GM18505 (cell line): Measurements from ENCODE around the gene AUTS2.

Experiments used
- ATAC-seq: cut with Tn5 transposase; IDR thresholded peaks from one replicate; pipeline ENCODE4 v1.9.1; 2021; ENCODE audit not compliant: unreplicated experiment
- POLR2A ChIP-seq: IDR thresholded peaks from 4 replicates; pipeline ENCODE4 v1.6.1; 2011; ENCODE audit warnings: borderline replicate concordance; ENCODE audit not compliant: insufficient read depth, insufficient read length; ENCODE audit errors: extremely low read depth

Gene AUTS2

GRCh38 chr7:69791739-69792138, 193.5 kb downstream of the AUTS2 start:
- no peak for TF ChIP-seq POLR2A

GRCh38 chr7:69795932-69796331, 197.7 kb downstream of the AUTS2 start:
- TF ChIP-seq POLR2A: no peak

More at GRCh38 chr7:69791739-69792138, 193.5 kb downstream of the AUTS2 start:
- ATAC-seq: no peak

DNA sequence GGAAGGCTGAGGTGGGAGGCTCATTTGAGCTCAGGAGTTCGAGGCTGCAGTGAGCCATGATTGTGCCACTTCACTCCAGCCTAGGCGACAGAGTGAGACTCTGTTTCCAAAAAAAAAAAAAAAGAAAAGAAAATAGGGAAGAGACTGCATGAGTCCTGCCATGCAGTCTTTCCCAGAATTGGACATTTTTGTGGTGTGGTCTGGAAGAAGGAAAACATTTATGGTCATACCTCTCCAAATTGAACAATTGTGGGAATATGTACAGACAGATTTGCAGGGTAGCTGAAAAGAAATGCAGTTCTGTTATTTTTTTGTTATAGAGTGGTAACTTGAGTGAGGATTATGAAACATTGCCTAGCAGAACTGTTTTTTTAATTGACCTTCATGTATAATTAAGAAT, 198.1 kb downstream of the AUTS2 start:
- no peak for ATAC-seq
- TF ChIP-seq POLR2A: no peak

More at GRCh38 chr7:69795932-69796331, 197.7 kb downstream of the AUTS2 start:
- ATAC-seq: no peak

DNA sequence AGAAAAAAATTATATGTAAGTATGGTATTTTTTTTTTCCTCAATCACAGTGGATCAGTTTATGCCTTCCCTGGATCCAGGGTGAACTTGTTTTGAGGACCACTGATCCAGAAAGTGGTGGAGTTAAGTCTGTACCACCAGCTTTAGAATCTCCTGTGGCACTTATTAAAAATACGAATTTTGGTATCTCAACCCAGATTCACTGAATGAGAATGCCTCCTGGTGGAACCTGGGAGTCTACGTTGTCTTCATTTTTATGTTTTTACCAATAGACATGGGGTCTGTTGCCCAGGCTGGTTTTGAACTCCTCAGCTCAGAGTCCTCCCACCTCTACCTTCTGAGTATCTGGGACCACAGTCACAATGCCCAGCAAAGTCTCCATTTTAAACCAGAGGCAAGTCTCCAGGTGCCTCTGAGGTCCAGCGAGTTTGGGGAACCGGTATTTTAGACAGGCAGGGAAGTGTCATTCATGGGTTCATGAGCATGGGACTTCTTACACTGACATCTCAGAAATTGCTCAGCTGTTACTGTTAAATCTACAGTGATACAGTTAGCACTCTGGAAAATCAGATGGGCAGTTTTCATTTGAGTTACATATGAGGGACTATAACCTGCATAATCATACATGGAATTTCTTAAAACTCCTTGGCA, 200.9 kb downstream of the AUTS2 start:
- no peak for TF ChIP-seq POLR2A

DNA sequence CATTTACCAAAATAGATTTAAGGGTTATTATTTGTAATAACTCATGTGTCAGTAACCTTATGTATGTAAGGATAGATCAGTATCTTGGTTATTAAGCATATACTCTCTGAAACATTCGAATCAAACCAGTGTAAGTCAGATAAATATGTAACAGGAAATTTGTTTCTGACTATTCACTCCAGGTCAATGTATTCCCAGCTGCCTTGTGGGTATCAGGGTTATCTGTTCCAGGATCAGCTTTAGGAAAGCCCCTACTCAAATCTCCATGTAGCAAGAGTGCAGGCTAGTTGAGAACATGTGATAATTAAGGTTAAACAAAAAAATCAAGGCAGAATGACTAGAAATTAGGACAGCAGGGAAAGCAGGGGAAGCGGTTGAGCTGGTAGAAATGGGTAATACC, 201.7 kb downstream of the AUTS2 start:
- ATAC-seq: no peak
- TF ChIP-seq POLR2A: no peak

More for the DNA sequence above, 200.9 kb downstream of the AUTS2 start:
- ATAC-seq: no peak

DNA sequence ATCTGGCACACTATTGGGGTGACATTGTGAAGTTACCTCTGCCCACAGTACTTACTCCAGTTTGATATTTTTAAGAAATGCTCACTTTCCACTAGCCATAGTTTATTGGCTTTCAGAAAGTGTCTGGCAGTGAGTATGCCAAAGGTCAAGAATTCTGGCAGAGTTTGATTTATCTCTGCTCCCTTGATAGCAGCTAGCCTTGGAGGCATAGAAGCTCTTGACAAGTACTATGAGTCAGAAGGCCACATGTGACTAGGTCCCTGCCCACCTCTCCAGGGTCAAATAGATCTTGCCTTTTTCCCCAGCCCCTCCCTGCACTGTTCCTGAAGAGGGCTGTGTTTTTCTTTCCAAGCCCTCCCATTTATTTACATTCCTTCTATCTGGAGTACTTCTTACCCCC, 202.2 kb downstream of the AUTS2 start:
- ATAC-seq: no peak
- no peak for TF ChIP-seq POLR2A

GRCh38 chr7:69801729-69802682, 203.7 kb downstream of the AUTS2 start:
- TF ChIP-seq POLR2A: no peak
- ATAC-seq: no peak

DNA sequence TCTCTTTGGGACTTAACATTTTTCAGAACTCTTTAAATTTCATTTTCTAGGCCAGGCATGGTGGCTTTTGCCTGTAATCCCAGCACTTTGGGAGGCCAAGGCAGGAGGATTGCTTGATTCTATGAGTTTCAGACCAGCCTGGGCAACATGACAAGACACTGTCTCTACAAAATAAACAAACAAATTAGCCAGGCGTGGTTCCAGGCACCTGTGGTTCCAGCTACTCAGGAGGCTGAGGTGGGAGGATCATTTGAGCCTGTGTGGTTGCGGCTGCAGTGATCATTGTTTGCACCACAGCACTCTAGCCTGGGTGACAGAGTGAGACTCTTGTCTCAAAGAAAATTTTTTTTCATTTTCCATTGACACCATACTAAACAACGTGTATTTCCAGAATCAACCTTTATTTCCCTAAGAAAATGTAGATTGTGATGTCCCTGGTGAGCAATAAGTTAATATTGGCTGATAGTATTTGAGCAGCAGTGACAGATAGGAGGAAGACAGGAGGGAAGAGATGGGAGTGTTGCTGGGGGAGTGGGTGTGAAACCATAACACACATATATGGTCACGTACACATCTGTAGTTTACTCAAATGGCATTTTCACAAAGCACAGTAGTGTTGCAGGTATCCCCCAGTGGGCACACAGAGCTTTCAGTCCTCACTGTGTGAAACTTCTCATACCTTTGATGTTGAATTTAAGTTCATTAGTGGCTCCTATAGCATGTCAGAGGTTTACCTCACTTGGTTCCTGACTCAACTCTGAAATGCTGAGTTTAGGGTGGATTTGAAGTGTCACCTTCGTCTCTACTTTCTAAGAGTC, 205.6 kb downstream of the AUTS2 start:
- TF ChIP-seq POLR2A: no peak
- ATAC-seq: peak; percentile 91

DNA sequence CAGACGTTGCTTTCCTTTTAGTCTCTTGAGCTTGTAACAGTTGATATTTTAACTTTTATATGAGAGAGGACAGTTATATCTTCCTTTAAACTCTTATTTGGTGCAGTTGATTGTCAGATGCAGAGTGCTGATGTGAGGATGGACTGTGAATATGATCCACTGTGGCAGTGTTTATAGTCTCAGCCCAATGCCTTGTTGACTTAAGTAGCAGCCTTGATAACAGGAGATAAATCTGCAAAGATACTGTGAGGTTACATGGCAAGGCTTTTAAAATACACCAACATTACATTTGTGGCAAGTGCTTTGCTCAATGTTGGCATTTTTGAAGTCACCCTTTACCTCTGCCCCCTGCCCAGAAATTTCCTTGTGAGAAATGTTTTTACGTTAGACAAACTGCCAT, 206.7 kb downstream of the AUTS2 start:
- no peak for ATAC-seq
- TF ChIP-seq POLR2A: no peak

GRCh38 chr7:69808391-69808790, 210.1 kb downstream of the AUTS2 start:
- no peak for TF ChIP-seq POLR2A
- ATAC-seq: no peak

GRCh38 chr7:69811476-69812308, 213.4 kb downstream of the AUTS2 start:
- TF ChIP-seq POLR2A: no peak
- no peak for ATAC-seq

GRCh38 chr7:69812756-69813155, 214.5 kb downstream of the AUTS2 start:
- no peak for ATAC-seq
- TF ChIP-seq POLR2A: no peak

DNA sequence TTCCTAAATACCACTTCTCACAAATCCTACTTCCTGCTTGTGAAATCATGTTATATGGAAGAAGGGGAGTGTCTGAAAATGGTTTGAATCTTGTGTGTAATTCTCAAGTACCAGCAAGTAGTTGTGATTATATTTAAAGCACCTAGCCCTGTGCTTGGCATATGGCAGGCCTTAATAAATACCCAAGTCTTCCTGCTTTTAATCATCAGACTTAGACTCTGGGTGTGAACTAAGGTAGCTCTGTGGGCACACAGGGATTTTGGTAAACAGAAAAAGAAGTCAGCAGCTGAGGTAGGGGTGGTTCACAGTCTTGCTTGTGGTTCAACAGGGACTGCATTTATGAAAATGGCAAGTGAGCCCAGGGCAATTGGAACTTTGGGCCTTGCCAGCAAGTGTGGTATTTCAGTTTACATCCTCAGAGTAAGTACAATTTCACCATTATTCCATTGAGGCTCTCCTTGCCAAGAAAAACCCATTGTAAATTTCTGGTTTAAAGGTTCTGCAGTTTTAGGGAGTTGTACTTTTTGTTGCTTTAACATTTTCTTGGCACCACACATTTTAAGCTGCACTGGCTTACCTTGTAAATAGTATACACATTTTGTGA, 215.5 kb downstream of the AUTS2 start:
- no peak for ATAC-seq
- no peak for TF ChIP-seq POLR2A
